Epithelial cell of proximal tubule (primary cell): ENCODE measurements around the gene MYO15A. TPM values are rescaled to one million over a fixed set of nuclear protein-coding genes. Genes with fewer than 3 reads are reported as not detected.

ENCODE experiments used
- DNase-seq: peaks from one replicate; pipeline ENCODE4 v3.0.0-alpha.2; 2011; ENCODE audit warnings: low read depth
- H3K4me3 ChIP-seq: 2 replicates; pipeline ENCODE4 v1.5.1; 2011; ENCODE audit warnings: low read depth, mild to moderate bottlenecking, low read length
- total RNA-seq: library from RNA; depleted of rRNA; stranded (reverse); fragments of >200 nt; gene quantifications from 2 replicates; pipeline ENCODE4 v1.2.3, GENCODE V29; 2015
- TF ChIP-seq, protein P1 (sequence below): conservative IDR thresholded peaks from 2 replicates; pipeline ENCODE4 v1.5.1; 2012; ENCODE audit warnings: low read depth, mild to moderate bottlenecking, low read length

The MYO15A gene
- total RNA-seq, 1 donor from 2014 or later, result 0.17 TPM

DNA sequence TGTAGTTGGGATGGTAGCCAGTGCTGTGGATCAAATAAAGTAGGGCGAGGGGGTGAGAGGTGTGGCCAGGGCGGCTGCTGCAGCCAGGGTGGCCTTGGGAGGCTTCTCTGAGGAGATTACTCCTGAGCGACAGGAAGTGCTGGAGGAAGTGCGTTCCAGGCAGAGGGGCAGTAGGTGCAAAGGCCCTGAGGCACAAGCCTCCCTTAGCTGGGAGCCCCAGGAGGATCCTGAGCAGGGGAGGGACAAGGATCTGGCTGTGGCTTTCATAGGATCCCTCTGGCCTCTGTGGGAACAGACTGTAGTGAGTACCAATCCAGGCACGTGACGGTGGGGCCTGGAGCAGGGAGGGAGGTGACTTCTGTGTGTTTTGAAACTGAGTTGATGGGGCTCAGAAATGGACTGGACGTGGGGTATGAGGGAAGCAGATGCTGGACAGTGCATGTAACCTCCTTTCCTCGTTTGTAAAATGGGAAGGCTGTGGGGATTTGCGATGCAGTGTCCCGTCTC, 119.7 kb downstream of the MYO15A start:
- H3K4me3 ChIP-seq, result no peak overlapping the region
- DNase-seq, result no peak
- TF ChIP-seq, protein P1, sequence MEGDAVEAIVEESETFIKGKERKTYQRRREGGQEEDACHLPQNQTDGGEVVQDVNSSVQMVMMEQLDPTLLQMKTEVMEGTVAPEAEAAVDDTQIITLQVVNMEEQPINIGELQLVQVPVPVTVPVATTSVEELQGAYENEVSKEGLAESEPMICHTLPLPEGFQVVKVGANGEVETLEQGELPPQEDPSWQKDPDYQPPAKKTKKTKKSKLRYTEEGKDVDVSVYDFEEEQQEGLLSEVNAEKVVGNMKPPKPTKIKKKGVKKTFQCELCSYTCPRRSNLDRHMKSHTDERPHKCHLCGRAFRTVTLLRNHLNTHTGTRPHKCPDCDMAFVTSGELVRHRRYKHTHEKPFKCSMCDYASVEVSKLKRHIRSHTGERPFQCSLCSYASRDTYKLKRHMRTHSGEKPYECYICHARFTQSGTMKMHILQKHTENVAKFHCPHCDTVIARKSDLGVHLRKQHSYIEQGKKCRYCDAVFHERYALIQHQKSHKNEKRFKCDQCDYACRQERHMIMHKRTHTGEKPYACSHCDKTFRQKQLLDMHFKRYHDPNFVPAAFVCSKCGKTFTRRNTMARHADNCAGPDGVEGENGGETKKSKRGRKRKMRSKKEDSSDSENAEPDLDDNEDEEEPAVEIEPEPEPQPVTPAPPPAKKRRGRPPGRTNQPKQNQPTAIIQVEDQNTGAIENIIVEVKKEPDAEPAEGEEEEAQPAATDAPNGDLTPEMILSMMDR, result no peak

- no peak for DNase-seq
- TF ChIP-seq, protein P1, result no peak
- no peak overlapping the region for H3K4me3 ChIP-seq
Measured at GRCh38 chr17:18229254-18229653, 120.7 kb downstream of the MYO15A start.

Other genes starting within 250 kb of the MYO15A start
- gene TOM1L2, start 136.4 kb upstream of the MYO15A start, total RNA-seq, result 13.2 and 19.4 TPM in 2 replicates
- gene DRC3, start 135.9 kb upstream of the MYO15A start, total RNA-seq, result 0.06 and 0.72 TPM in 2 replicates
- gene ATPAF2, start 69.6 kb upstream of the MYO15A start, total RNA-seq, result 10.2 and 19.5 TPM in 2 replicates
- 4.8 and 7.0 TPM in 2 replicates for gene GID4, start 69.3 kb upstream of the MYO15A start, total RNA-seq
- 35.3 and 57.5 TPM in 2 replicates for gene DRG2, start 20.8 kb upstream of the MYO15A start, total RNA-seq
- 81.2 and 101 TPM in 2 replicates for gene ALKBH5, start 75.1 kb downstream of the MYO15A start, total RNA-seq
- 46.1 and 65.3 TPM in 2 replicates for gene LLGL1, start 116.9 kb downstream of the MYO15A start, total RNA-seq
- 425 and 531 TPM in 2 replicates for gene FLII, start 150.0 kb downstream of the MYO15A start, total RNA-seq
- gene MIEF2, start 151.9 kb downstream of the MYO15A start, total RNA-seq, result 43.1 and 48.0 TPM in 2 replicates
- gene TOP3A, start 206.2 kb downstream of the MYO15A start, total RNA-seq, result 31.0 and 49.2 TPM in 2 replicates
- 9.5 and 11.1 TPM in 2 replicates for gene SMCR8, start 206.5 kb downstream of the MYO15A start, total RNA-seq